C4-2B (cell line): ENCODE measurements around the gene ACBD4.

ENCODE experiments used
- H3K27ac ChIP-seq: fragments of 450-650 bp; 2 replicates; pipeline ENCODE4 v1.5.1; 2017
- ZFX ChIP-seq: fragments of 450-650 bp; IDR thresholded peaks from 2 replicates; pipeline ENCODE4 v1.6.1; 2017
- TF ChIP-seq, protein P1 (sequence below): fragments of 450-650 bp; conservative IDR thresholded peaks from 2 replicates; pipeline ENCODE4 v1.5.1; 2017; ENCODE audit warnings: mild to moderate bottlenecking

ACBD4 gene

DNA sequence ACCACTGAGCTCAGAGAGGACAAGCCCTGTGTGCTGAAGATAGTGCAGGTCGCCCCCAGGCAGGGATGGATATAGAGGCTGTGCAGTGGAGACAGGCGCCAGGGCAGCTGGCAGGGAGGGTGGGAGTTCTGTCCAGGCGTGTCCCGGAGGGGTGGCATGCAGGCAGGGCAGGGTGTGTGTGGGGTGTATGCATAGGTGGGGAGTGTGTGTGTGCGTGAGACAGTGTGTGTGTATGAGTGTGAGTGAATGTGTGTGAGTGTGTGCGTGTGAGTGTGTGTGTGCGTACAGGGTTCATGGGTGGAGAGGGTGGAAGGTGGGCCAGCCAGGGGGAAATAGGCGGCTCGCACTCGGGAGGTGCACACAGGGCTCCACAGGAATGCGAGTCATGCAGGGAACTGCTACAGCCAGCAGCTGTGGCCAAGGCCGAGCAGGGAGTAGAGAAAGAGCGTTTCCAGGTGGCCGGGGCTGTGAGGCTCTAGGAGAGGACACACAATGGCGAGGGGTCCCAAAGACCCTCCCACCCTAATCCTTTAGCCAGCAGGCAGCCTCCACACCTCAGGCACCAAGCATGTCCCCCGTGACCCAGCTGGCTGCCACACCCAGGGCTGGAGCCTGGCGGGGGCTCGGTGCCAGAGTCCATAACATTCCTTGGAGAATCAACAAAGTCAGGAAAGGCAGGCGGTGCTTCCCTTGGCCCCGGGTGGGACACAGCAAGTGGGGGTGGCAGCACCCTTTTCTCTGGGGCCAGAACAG, 7.8 kb upstream of the ACBD4 start:
- no peak overlapping the region for H3K27ac ChIP-seq
- TF ChIP-seq ZFX = no peak
- TF ChIP-seq, protein P1, sequence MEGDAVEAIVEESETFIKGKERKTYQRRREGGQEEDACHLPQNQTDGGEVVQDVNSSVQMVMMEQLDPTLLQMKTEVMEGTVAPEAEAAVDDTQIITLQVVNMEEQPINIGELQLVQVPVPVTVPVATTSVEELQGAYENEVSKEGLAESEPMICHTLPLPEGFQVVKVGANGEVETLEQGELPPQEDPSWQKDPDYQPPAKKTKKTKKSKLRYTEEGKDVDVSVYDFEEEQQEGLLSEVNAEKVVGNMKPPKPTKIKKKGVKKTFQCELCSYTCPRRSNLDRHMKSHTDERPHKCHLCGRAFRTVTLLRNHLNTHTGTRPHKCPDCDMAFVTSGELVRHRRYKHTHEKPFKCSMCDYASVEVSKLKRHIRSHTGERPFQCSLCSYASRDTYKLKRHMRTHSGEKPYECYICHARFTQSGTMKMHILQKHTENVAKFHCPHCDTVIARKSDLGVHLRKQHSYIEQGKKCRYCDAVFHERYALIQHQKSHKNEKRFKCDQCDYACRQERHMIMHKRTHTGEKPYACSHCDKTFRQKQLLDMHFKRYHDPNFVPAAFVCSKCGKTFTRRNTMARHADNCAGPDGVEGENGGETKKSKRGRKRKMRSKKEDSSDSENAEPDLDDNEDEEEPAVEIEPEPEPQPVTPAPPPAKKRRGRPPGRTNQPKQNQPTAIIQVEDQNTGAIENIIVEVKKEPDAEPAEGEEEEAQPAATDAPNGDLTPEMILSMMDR = no peak

- TF ChIP-seq, protein P1 = no peak
- no peak for TF ChIP-seq ZFX
- no peak overlapping the region for H3K27ac ChIP-seq
These were observed 7.2 kb upstream of the ACBD4 start for GRCh38 chr17:45128331-45128730.

DNA sequence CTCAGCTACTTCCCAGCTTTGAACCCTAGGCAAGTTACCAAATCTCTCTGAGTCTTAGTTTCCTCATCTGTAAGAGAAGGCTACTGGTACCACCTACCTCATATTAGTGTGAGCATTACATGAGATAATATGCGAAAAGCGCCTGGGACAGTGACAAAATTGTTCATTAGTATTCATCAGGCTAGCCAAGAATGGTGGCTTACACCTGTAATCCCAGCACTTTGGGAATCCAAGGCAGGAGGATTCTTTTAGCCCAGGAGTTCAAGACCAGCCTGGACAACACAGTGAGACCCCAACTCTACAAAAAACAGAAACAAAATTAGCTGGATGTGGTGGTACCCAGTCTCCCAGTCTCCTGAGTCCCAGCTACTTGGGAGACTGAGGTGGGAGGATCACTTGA, 6.5 kb upstream of the ACBD4 start:
- H3K27ac ChIP-seq = no peak overlapping the region
- no peak for TF ChIP-seq ZFX
- TF ChIP-seq, protein P1 = no peak

- no peak for TF ChIP-seq ZFX
- TF ChIP-seq, protein P1 = no peak
- no peak overlapping the region for H3K27ac ChIP-seq
These were observed 6.0 kb upstream of the ACBD4 start for GRCh38 chr17:45129426-45129939.

- H3K27ac ChIP-seq = no peak overlapping the region
- TF ChIP-seq, protein P1 = no peak
- TF ChIP-seq ZFX = no peak
These were observed 5.4 kb upstream of the ACBD4 start for GRCh38 chr17:45129940-45130680.

DNA sequence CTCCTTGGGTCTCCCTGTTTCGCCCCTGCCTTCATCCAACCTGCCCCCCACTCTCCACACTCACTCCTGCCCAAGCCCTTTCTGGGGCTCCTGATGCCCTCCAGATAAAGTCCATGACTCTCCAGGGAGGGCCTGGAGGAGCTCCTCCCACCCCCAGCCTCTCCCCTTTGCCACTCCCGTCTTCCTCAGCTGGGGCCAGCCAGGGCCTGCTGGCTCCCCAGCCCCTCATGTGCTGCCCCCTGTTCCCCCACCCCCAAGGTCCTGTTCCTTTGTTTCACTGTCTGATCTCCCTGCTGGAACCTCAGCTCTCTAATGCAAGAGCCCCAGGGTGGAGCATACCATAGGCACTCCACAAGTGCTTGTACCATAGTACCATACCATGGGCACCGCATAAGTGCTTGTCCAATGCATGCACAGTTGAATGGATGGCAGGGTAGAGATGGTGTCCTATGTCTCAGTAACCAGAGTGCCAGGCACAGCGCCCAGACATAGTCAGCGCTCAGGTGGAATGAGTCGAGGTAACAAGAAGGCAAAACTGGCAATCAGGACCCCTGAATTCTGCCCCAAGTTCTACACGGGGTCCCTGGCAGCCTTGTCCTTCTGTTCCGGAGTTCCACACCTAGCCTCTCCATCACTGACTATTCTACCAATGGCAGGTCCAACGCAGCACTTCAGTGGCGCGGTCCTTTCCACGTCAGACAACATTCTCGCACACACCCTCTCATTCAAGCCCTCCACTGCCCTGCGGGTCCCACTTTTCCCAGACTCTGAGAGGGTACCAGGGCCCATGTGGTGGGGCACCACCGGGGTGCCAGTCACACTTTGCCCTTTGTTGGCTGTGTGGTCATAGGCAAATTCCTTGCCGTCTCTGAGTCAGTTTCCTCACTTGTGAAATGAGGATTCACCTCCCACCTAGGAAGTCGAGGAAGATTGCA, 4.5 kb upstream of the ACBD4 start:
- TF ChIP-seq, protein P1 = no peak
- no peak for TF ChIP-seq ZFX
- H3K27ac ChIP-seq = no peak overlapping the region; the same call in 1 of the 2 replicates
